ENCODE results near the gene POU3F2. TPM values are rescaled to one million over a fixed set of nuclear protein-coding genes. Genes with fewer than 3 reads are reported as not detected.

Gene POU3F2
- total and polyA plus RNA-seq, 9 donors, result 0.02 TPM; not detected in 8

- H3K4me1 ChIP-seq (ENCODE audit: insufficient read depth), result peaks cover 12% of the 10 kb centered on the region
- H3K9me3 ChIP-seq, result no peaks in the 10 kb centered on the region
- H3K27me3 ChIP-seq, result peaks cover 1% of the 10 kb centered on the region
- TF ChIP-seq POLR2A (IDR thresholded peaks at IDR 0.05) (no peak), CTCF (IDR thresholded peaks at IDR 0.05) (no peak), EP300 (IDR thresholded peaks at IDR 0.05) (no peak)
- peak in 1 of 5 donors; percentile 13 for DNase-seq
- H3K4me3 ChIP-seq, result no peak overlapping the region
- no peak overlapping the region for H3K27ac ChIP-seq
- no peaks in the 10 kb centered on the region for H3K36me3 ChIP-seq
- intact Hi-C loops (cut with DNase I), result loop anchor here in 1 of 4 donors (10.0 kb wide), 1 partner anchor 1341 kb away; no protein-coding TSS in a partner anchor
- WGBS, 3 donors, result 4 to 6% (median 6%) methylated on average over 23 of the region's 23 CpGs
These were observed 1.9 kb downstream of the POU3F2 start for GRCh38 chr6:98836025-98836961.

- H3K9me3 ChIP-seq, result no peaks in the 10 kb centered on the region
- no peak for DNase-seq
- no peak overlapping the region for H3K27ac ChIP-seq
- H3K27me3 ChIP-seq, result no peaks in the 10 kb centered on the region
- no peak overlapping the region for H3K4me3 ChIP-seq
- intact Hi-C loops (cut with DNase I), result loop anchor here in 1 of 4 donors (10.0 kb wide), 1 partner anchor 1342 kb away; no protein-coding TSS in a partner anchor
- H3K36me3 ChIP-seq, result no peaks in the 10 kb centered on the region
- WGBS, 3 donors, result 16 to 19% (median 18%) methylated on average over 9 of the region's 9 CpGs
- peaks cover 9% of the 10 kb centered on the region for H3K4me1 ChIP-seq (ENCODE audit: insufficient read depth)
- TF ChIP-seq CTCF (IDR thresholded peaks at IDR 0.05) (no peak), EP300 (IDR thresholded peaks at IDR 0.05) (no peak), POLR2A (IDR thresholded peaks at IDR 0.05) (no peak)
These were observed 2.9 kb downstream of the POU3F2 start for GRCh38 chr6:98836962-98837944.

GRCh38 chr6:98838032-98838431 lies 3.7 kb downstream of the POU3F2 start:
- TF ChIP-seq POLR2A (IDR thresholded peaks at IDR 0.05) (no peak), CTCF (IDR thresholded peaks at IDR 0.05) (no peak), EP300 (IDR thresholded peaks at IDR 0.05) (no peak)
- DNase-seq, result no peak
- H3K4me1 ChIP-seq (ENCODE audit: insufficient read depth), result peaks cover 9% of the 10 kb centered on the region
- H3K9me3 ChIP-seq, result no peaks in the 10 kb centered on the region
- H3K27ac ChIP-seq, result no peak overlapping the region
- no peaks in the 10 kb centered on the region for H3K36me3 ChIP-seq
- 19 to 36% (median 27%) methylated on average over 4 of the region's 4 CpGs for WGBS, 3 donors
- no peaks in the 10 kb centered on the region for H3K27me3 ChIP-seq
- intact Hi-C loops (cut with DNase I), result loop anchor here in 1 of 4 donors (10.0 kb wide), 1 partner anchor 1343 kb away; no protein-coding TSS in a partner anchor
- H3K4me3 ChIP-seq, result no peak overlapping the region

GRCh38 chr6:98838975-98839374 lies 4.6 kb downstream of the POU3F2 start:
- WGBS, 3 donors, result 23 to 33% (median 25%) methylated on average over 1 of the region's 1 CpG
- no peak for TF ChIP-seq CTCF (IDR thresholded peaks at IDR 0.05)
- no peak for TF ChIP-seq POLR2A (IDR thresholded peaks at IDR 0.05)
- TF ChIP-seq EP300 (IDR thresholded peaks at IDR 0.05), result no peak
- Histone ChIP-seq H3K27ac (no peak overlapping the region), H3K4me3 (no peak overlapping the region), H3K9me3 (no peaks in the 10 kb centered on the region), H3K36me3 (no peaks in the 10 kb centered on the region), H3K27me3 (no peaks in the 10 kb centered on the region), H3K4me1 (ENCODE audit: insufficient read depth) (peaks cover 9% of the 10 kb centered on the region)
- DNase-seq, result no peak
- intact Hi-C loops (cut with DNase I), result loop anchor here in 1 of 4 donors (10.0 kb wide), 1 partner anchor 1344 kb away; no protein-coding TSS in a partner anchor
